Stomach (tissue), 4 donors: ENCODE results near the gene PARD3.

Experiments used
- EP300 ChIP-seq: sonication (generic); formaldehyde crosslinking; IDR thresholded peaks from one replicate; pipeline ENCODE4 v1.6.1; 2017; ENCODE audit warnings: antibody characterized with exemption
- POLR2A ChIP-seq, 4 donors: fragments of 450-650 bp; IDR thresholded peaks; one replicate each; pipeline ENCODE4 v1.6.1; 2016; ENCODE audit warnings: antibody characterized with exemption in 4 of 4, control low read depth in 2 of 4, mild to moderate bottlenecking in 1 of 4, moderate library complexity in 1 of 4
- POLR2AphosphoS5 ChIP-seq, 3 donors: sonication (generic); formaldehyde crosslinking; IDR thresholded peaks; one replicate each; pipeline ENCODE4 v1.6.1; 2016; ENCODE audit warnings: antibody characterized with exemption in 3 of 3
- TF ChIP-seq, protein P1 (sequence below), 7 experiments: fragments of 450-650 bp in 4 of 7; fragments of 200-600 bp in 3 of 7; sonication (generic) in 3 of 7; IDR thresholded peaks; one replicate each; pipeline ENCODE4 v1.5.1; 2016 to 2019; ENCODE audit warnings: antibody characterized with exemption in 7 of 7, control low read depth in 2 of 7, mild to moderate bottlenecking in 1 of 7

DNA sequence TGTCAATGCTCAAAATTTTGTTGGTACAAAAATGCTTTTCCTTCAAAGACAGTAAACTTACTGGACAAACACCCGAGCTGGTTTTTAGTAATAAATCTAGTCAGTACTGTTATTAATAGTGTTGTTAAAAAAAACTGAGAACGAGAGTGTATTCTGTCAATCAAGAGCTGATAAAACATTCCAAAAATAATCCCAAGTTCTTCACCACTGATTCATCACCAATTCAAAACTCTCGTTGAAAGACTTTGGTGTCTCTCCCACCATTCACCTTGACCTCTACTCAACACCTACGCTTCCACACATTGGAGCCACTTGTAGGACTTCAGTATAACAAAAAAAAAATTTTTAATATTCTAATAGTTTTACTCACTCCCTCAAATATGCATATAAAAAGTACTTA is 279.2 kb downstream of the PARD3 start:
- TF ChIP-seq, protein P1, sequence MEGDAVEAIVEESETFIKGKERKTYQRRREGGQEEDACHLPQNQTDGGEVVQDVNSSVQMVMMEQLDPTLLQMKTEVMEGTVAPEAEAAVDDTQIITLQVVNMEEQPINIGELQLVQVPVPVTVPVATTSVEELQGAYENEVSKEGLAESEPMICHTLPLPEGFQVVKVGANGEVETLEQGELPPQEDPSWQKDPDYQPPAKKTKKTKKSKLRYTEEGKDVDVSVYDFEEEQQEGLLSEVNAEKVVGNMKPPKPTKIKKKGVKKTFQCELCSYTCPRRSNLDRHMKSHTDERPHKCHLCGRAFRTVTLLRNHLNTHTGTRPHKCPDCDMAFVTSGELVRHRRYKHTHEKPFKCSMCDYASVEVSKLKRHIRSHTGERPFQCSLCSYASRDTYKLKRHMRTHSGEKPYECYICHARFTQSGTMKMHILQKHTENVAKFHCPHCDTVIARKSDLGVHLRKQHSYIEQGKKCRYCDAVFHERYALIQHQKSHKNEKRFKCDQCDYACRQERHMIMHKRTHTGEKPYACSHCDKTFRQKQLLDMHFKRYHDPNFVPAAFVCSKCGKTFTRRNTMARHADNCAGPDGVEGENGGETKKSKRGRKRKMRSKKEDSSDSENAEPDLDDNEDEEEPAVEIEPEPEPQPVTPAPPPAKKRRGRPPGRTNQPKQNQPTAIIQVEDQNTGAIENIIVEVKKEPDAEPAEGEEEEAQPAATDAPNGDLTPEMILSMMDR (IDR thresholded peaks at IDR 0.05): no peak
- TF ChIP-seq EP300 (no peak), POLR2A (IDR thresholded peaks at IDR 0.05) (no peak), POLR2AphosphoS5 (IDR thresholded peaks at IDR 0.05) (no peak)
